GM12878 (cell line): ENCODE data around the gene DTWD2. TPM values are rescaled to one million over a fixed set of nuclear protein-coding genes. Genes with fewer than 3 reads are reported as not detected.

Experiments used
- ATAC-seq: fragments of 200-7000 bp; cut with Tn5 transposase; 3 replicates; pipeline ENCODE4 v1.9.1; 2020; ENCODE audit warnings: mild to moderate bottlenecking, moderate library complexity
- BruUV-seq: library from RNA; stranded (reverse); fragments of 400-500 nt; replicated peaks from 2 replicates; lab custom pipeline; 2021; lab: Mats Ljungman, UMichigan
- CTCF ChIA-PET: fragments of 300-600 bp; sonication (Branson Sonifier 250); formaldehyde crosslinking; extraction: SDS; loops from one replicate; lab custom pipeline; 2021; ENCODE audit warnings: inconsistent platforms; lab: Yijun Ruan, JAX
- POLR2A ChIA-PET: fragments of 350-600 bp; formaldehyde crosslinking; extraction: SDS; loops from one replicate; lab custom pipeline; 2021; ENCODE audit warnings: inconsistent platforms; lab: Charles Lee
- RAD21 ChIA-PET: fragments of 300-600 bp; sonication (Branson Sonifier 250); formaldehyde crosslinking; loops from one replicate; lab custom pipeline; 2023; ENCODE audit warnings: antibody characterized with exemption; ENCODE audit not compliant: unreplicated experiment; lab: Charles Lee
- SMC1A ChIA-PET: fragments of 300-600 bp; sonication (Branson Sonifier 250); formaldehyde crosslinking; loops from one replicate; lab custom pipeline; 2023; ENCODE audit not compliant: unreplicated experiment, uncharacterized antibody; lab: Charles Lee
- DNase-seq: peaks from one replicate; pipeline ENCODE4 v3.0.0-alpha.2; 2011; ENCODE audit warnings: low read depth, low spot score
- FAIRE-seq: peaks from 3 replicates; lab custom pipeline; 2011; peaks lifted over from hg19 to GRCh38; lab: Jason Lieb, UNC
- H2AFZ ChIP-seq: 2 replicates; pipeline ENCODE4 v1.6.0; 2011; ENCODE audit warnings: low read depth, low read length, control low read depth; ENCODE audit not compliant: control insufficient read depth
- H3K27ac ChIP-seq: 2 replicates; pipeline ENCODE4 v1.5.1; 2011; ENCODE audit warnings: control low read depth; ENCODE audit not compliant: control insufficient read depth, insufficient read depth
- H3K27me3 ChIP-seq, 2 experiments: replicated peaks in 1 of 2; 2 replicates each; pipeline versions ENCODE4 v1.6.0 to v1.6.1; 2011; ENCODE audit warnings: low read length in 1 of 2; ENCODE audit not compliant: control insufficient read depth in 2 of 2, insufficient read depth in 2 of 2
- H3K36me3 ChIP-seq, 2 experiments: 2 replicates each; pipeline ENCODE4 v1.5.1; 2011; ENCODE audit warnings: low read length in 1 of 2; ENCODE audit not compliant: control insufficient read depth in 2 of 2, insufficient read depth in 2 of 2
- H3K4me1 ChIP-seq: 2 replicates; pipeline ENCODE4 v1.6.1; 2011; ENCODE audit warnings: mild to moderate bottlenecking, low read length, moderate library complexity, mixed read lengths; ENCODE audit not compliant: control insufficient read depth, insufficient read depth
- H3K4me2 ChIP-seq: 2 replicates; pipeline ENCODE4 v1.6.0; 2011; ENCODE audit warnings: control low read depth; ENCODE audit not compliant: control insufficient read depth, insufficient read depth
- H3K4me3 ChIP-seq: fragments of 200-600 bp; sonication (generic); 2 replicates; pipeline ENCODE4 v1.5.1; 2016
- H3K79me2 ChIP-seq: 2 replicates; pipeline ENCODE4 v1.6.0; 2011; ENCODE audit warnings: low read length; ENCODE audit not compliant: control insufficient read depth, insufficient read depth
- H3K9ac ChIP-seq: 2 replicates; pipeline ENCODE4 v1.8.0; 2011; ENCODE audit warnings: low read length, control low read depth, mixed read lengths; ENCODE audit not compliant: control insufficient read depth, insufficient read depth
- H3K9me3 ChIP-seq: replicated peaks from 3 replicates; pipeline ENCODE4 v1.5.1; 2011; ENCODE audit warnings: mild to moderate bottlenecking, low read length; ENCODE audit not compliant: control insufficient read depth, insufficient read depth
- H4K20me1 ChIP-seq: 2 replicates; pipeline ENCODE4 v1.6.0; 2011; ENCODE audit not compliant: control insufficient read depth, insufficient read depth
- CBFB ChIP-seq: IDR thresholded peaks from 2 replicates; pipeline ENCODE4 v1.6.1; 2016; ENCODE audit warnings: antibody characterized with exemption, low read depth
- CREM ChIP-seq: IDR thresholded peaks from 2 replicates; pipeline ENCODE4 v1.6.1; 2014; ENCODE audit warnings: antibody characterized with exemption, low read depth
- EED ChIP-seq: sonication (generic); IDR thresholded peaks from 2 replicates; pipeline ENCODE4 v1.6.1; 2016; ENCODE audit warnings: antibody characterized with exemption, low read depth
- GATAD2B ChIP-seq: fragments of 450-650 bp; conservative IDR thresholded peaks from 2 replicates; pipeline ENCODE4 v1.6.1; 2017; ENCODE audit warnings: low read depth, mild to moderate bottlenecking, moderate library complexity
- JUNB ChIP-seq: IDR thresholded peaks from 2 replicates; pipeline ENCODE4 v1.6.1; 2016; ENCODE audit warnings: antibody characterized with exemption, mild to moderate bottlenecking
- NFIC ChIP-seq: IDR thresholded peaks from 2 replicates; pipeline ENCODE4 v1.6.1; 2012; ENCODE audit warnings: low read depth, mild to moderate bottlenecking, inconsistent platforms, low read length, moderate library complexity
- NFXL1 ChIP-seq: fragments of 450-650 bp; IDR thresholded peaks from 2 replicates; pipeline ENCODE4 v1.6.1; 2017; ENCODE audit warnings: antibody characterized with exemption, mild to moderate bottlenecking, borderline replicate concordance
- NFYB ChIP-seq: IDR thresholded peaks from 2 replicates; pipeline ENCODE4 v1.6.1; 2011; ENCODE audit warnings: low read depth, mild to moderate bottlenecking, low read length, improper control_type of control experiment, moderate library complexity; ENCODE audit not compliant: insufficient read depth
- POU2F2 ChIP-seq: IDR thresholded peaks from 3 replicates; pipeline ENCODE4 v1.6.1; 2011; ENCODE audit warnings: low read depth, mild to moderate bottlenecking, low read length, borderline replicate concordance
- SREBF1 ChIP-seq: IDR thresholded peaks from 2 replicates; pipeline ENCODE4 v1.6.1; 2012; ENCODE audit warnings: mild to moderate bottlenecking, low read length
- TAF1 ChIP-seq: IDR thresholded peaks from 2 replicates; pipeline ENCODE4 v1.6.1; 2011; ENCODE audit warnings: mild to moderate bottlenecking, low read depth, low read length, borderline replicate concordance
- WRNIP1 ChIP-seq: IDR thresholded peaks from 2 replicates; pipeline ENCODE4 v1.6.1; 2011; ENCODE audit warnings: low read depth, low read length, improper control_type of control experiment, borderline replicate concordance
- WGBS: methylation state at CpG from one replicate; pipeline ENCODE4 v1.1.6; 2016; ENCODE audit warnings: low lambda C conversion rate; ENCODE audit not compliant: insufficient replicate concordance, insufficient coverage; ENCODE audit errors: missing lambda C conversion rate; 5-methylcytosine and 5-hydroxymethylcytosine counted together
- in situ Hi-C: fragments of 300-500 bp; cut with MboI; formaldehyde crosslinking; loops from 9 replicates; pipeline ENCODE4 v1.14.3; 2018; ENCODE audit warnings: mixed read lengths
- intact Hi-C: fragments of 100-400 bp; cut with micrococcal nuclease; formaldehyde crosslinking; loops from one replicate; pipeline ENCODE4 v1.14.2; 2022; ENCODE audit not compliant: unreplicated experiment
- polyA plus RNA-seq, 11 experiments: library from polyadenylated mRNA; depleted of rRNA in 4 of 11; unstranded in 6 of 11; stranded (reverse) in 5 of 11; fragments of >200 nt; fragmentation: Nextera tagmentation in 4 of 11; fragmentation: Illumina TruSeq in 1 of 11; extraction: Ambion mirVana in 4 of 11; extraction: Trizol in 1 of 11; gene quantifications; 1 replicate in 1 of 11; 2 replicates in 10 of 11; pipeline versions ENCODE4 v1.2.1 to v1.2.3, GENCODE V29; 2011 to 2016; ENCODE audit warnings: inconsistent platforms in 2 of 11, missing spikeins in 2 of 11, low read depth in 1 of 11
- total RNA-seq, 4 experiments: library from RNA; depleted of rRNA in 3 of 4; stranded (reverse); fragments of >200 nt in 3 of 4; fragmentation: Illumina TruSeq in 1 of 4; extraction: Trizol in 1 of 4; gene quantifications; 2 replicates each; pipeline versions ENCODE4 v1.2.1 to v1.2.3, GENCODE V29; 2013 to 2021
- TF ChIP-seq, protein P1 (sequence below): IDR thresholded peaks from 2 replicates; pipeline ENCODE4 v1.6.1; 2011; ENCODE audit warnings: mild to moderate bottlenecking, low read depth, low read length, moderate library complexity; ENCODE audit not compliant: insufficient replicate concordance
- TF ChIP-seq, protein P2 (sequence below): fragments of 450-650 bp; IDR thresholded peaks from 2 replicates; pipeline ENCODE4 v1.6.1; 2017; ENCODE audit warnings: borderline replicate concordance
- TF ChIP-seq, protein P3 (sequence below): IDR thresholded peaks from 2 replicates; pipeline ENCODE4 v1.6.1; 2011; ENCODE audit warnings: low read depth, mild to moderate bottlenecking, low read length, moderate library complexity, borderline replicate concordance; ENCODE audit errors: extremely low read depth

The DTWD2 gene
- total and polyA plus RNA-seq, 10 of the 15 experiments (the other 5 are each of a cell fraction or from before 2014, with no cell fraction given), result 0.93 to 8.4 (median 5.1) TPM

DNA sequence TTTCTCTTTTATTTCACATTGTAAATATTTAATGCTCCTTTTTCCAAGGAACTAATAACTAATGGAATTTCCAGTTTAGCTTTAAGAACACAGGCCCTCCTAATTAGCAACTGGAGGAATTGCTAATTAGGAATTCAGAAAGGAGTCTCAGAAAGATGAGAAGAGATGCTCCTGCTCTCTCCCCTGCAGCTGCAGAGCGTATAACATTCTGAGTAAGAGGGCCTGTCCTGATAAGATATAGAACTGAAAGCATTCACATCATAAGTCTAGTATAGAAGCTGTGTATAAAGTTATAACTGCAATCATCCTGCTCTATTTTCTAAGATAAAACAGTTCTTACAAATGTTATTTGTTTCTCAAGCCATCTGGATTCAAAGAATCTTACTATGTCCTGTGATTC lies 83.2 kb downstream of the DTWD2 start:
- ChIA-PET RAD21 (no interaction called here), POLR2A (no interaction called here), SMC1A (no interaction called here), CTCF (no interaction called here)
- no peaks in the 10 kb centered on the region for H3K79me2 ChIP-seq
- no peak overlapping the region for H2AFZ ChIP-seq
- no peaks in the 10 kb centered on the region for H3K36me3 ChIP-seq
- WGBS, result 100% methylated on average over 1 of the region's 1 CpG
- H3K9ac ChIP-seq, result no peak overlapping the region
- H3K27me3 ChIP-seq, result no peaks in the 10 kb centered on the region
- no peaks in the 10 kb centered on the region for H4K20me1 ChIP-seq
- H3K4me2 ChIP-seq, result no peak overlapping the region
- in situ Hi-C loops, result no loop called here
- H3K9me3 ChIP-seq, result no peaks in the 10 kb centered on the region
- intact Hi-C loops, result no loop called here
- H3K4me1 ChIP-seq, result no peaks in the 10 kb centered on the region
- no peak overlapping the region for H3K27ac ChIP-seq
- no peak for ATAC-seq
- FAIRE-seq, result no peak
- no peak for TF ChIP-seq NFIC
- TF ChIP-seq CBFB, result no peak
- no peak for DNase-seq
- no TSS peak for BruUV-seq
- no peak overlapping the region for H3K4me3 ChIP-seq

DNA sequence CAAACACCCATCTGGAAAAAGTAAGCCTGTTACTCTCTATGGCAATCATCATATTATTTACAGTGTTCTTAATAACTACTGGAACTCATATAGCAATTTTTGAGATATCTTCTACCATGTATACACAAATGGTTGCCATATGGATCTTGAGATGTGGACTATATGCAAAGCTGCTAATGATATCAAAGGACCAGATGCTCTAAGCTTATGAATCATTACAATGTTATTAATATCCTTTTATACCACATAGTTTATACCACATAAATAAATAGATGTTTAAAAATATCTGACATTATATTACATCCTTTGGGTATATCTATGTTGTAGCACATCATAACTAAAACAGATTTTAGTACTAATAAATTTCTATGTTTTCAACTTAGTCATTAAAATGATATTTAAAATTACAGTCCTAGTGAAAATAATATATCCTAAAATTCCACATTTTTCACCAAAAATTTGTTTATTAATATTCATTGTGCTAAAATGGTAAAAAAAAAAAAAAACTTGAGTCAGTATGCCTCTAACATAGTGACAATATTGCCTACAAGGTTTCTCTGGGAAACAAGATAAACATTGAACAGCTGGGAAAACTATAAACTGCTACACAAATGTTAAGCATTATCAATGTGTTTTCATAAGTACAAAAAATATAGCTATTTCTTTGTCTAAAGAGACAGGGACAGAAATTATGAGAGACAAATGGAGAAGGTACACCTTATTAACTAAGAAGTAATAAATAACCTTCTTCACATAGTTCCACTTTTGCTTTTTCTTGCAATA lies 85.5 kb downstream of the DTWD2 start:
- H3K36me3 ChIP-seq, result no peaks in the 10 kb centered on the region
- H3K4me1 ChIP-seq, result no peaks in the 10 kb centered on the region
- no peak for ATAC-seq
- ChIA-PET CTCF (interaction anchor here (0.6 to 1.5 kb wide), 3 partner anchors 19 to 967 kb away, joined by 3 to 6 read pairs (median 3); no protein-coding TSS in a partner anchor), POLR2A (interaction anchor here (0.7 kb wide), 1 partner anchor 12 kb away, joined by 3 read pairs; no protein-coding TSS in a partner anchor), SMC1A (interaction anchor here (0.8 to 1.0 kb wide), 3 partner anchors 9 to 14 kb away, joined by 3 read pairs; no protein-coding TSS in a partner anchor), RAD21 (no interaction called here)
- intact Hi-C loops (no loop called here), in situ Hi-C loops (no loop called here)
- no peak for DNase-seq
- no peak overlapping the region for H3K9ac ChIP-seq
- no peaks in the 10 kb centered on the region for H3K79me2 ChIP-seq
- H4K20me1 ChIP-seq, result no peaks in the 10 kb centered on the region
- H3K9me3 ChIP-seq, result no peaks in the 10 kb centered on the region
- no peaks in the 10 kb centered on the region for H3K27me3 ChIP-seq
- no peak for FAIRE-seq
- H3K4me2 ChIP-seq, result no peak overlapping the region
- no TSS peak for BruUV-seq
- H3K4me3 ChIP-seq, result no peak overlapping the region
- H2AFZ ChIP-seq, result no peak overlapping the region
- H3K27ac ChIP-seq, result no peak overlapping the region
- TF ChIP-seq, protein P1, sequence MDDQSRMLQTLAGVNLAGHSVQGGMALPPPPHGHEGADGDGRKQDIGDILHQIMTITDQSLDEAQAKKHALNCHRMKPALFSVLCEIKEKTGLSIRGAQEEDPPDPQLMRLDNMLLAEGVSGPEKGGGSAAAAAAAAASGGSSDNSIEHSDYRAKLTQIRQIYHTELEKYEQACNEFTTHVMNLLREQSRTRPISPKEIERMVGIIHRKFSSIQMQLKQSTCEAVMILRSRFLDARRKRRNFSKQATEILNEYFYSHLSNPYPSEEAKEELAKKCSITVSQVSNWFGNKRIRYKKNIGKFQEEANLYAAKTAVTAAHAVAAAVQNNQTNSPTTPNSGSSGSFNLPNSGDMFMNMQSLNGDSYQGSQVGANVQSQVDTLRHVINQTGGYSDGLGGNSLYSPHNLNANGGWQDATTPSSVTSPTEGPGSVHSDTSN, result no peak
- no peak for TF ChIP-seq CREM
- no peak for TF ChIP-seq WRNIP1
- no peak for TF ChIP-seq JUNB
- no peak for TF ChIP-seq NFXL1
- TF ChIP-seq, protein P2, sequence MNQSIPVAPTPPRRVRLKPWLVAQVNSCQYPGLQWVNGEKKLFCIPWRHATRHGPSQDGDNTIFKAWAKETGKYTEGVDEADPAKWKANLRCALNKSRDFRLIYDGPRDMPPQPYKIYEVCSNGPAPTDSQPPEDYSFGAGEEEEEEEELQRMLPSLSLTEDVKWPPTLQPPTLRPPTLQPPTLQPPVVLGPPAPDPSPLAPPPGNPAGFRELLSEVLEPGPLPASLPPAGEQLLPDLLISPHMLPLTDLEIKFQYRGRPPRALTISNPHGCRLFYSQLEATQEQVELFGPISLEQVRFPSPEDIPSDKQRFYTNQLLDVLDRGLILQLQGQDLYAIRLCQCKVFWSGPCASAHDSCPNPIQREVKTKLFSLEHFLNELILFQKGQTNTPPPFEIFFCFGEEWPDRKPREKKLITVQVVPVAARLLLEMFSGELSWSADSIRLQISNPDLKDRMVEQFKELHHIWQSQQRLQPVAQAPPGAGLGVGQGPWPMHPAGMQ, result no peak
- TF ChIP-seq POU2F2, result no peak
- TF ChIP-seq, protein P3, sequence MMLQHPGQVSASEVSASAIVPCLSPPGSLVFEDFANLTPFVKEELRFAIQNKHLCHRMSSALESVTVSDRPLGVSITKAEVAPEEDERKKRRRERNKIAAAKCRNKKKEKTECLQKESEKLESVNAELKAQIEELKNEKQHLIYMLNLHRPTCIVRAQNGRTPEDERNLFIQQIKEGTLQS, result no peak
- no peak for TF ChIP-seq GATAD2B
- no peak for TF ChIP-seq TAF1
- no peak for TF ChIP-seq NFYB
- TF ChIP-seq SREBF1, result no peak
- TF ChIP-seq EED, result no peak
